ENCODE data around the gene LMF1. TPM values are rescaled to one million over a fixed set of nuclear protein-coding genes. Genes with fewer than 3 reads are reported as not detected.
A peak's percentile ranks its signal among the peaks of the same experiment; 100 is the strongest.

The LMF1 gene
- total and polyA plus RNA-seq, 2 of the 13 experiments (the other 11 are each of a cell fraction or from before 2014, with no cell fraction given) = 6.8 to 8.5 TPM

GRCh38 chr16:912684-913613 is 57.8 kb downstream of the LMF1 start (continued):
- TF ChIP-seq ZBTB37 (CRISPR knock-in tag; IDR thresholded peaks at IDR 0.05) (no peak), RFX3 (CRISPR knock-in tag; IDR thresholded peaks at IDR 0.05) (no peak), ZFP1 (CRISPR knock-in tag; IDR thresholded peaks at IDR 0.05) (0 out of 2 replicates have a peak, but pooled peaks have one; percentile 29), HMGXB3 (CRISPR knock-in tag; IDR thresholded peaks at IDR 0.05; ENCODE audit: borderline replicate concordance) (peak; percentile 84; the same call in 1 of the 2 replicates), ZNF337 (CRISPR knock-in tag; IDR thresholded peaks at IDR 0.05; ENCODE audit: borderline replicate concordance, low read depth) (peak; percentile 63; the same call in 1 of the 2 replicates), ZNF274 (CRISPR knock-in tag; IDR thresholded peaks at IDR 0.05) (peak; percentile 72; the same call in 1 of the 2 replicates), NFATC3 (CRISPR knock-in tag; IDR thresholded peaks at IDR 0.05) (no peak), AGO1 (IDR thresholded peaks at IDR 0.05; ENCODE audit: low read depth, low read length, poor library complexity, severe bottlenecking) (no peak), ZFP62 (CRISPR knock-in tag; IDR thresholded peaks at IDR 0.05) (no peak), ZNF556 (CRISPR knock-in tag; IDR thresholded peaks at IDR 0.05; ENCODE audit: borderline replicate concordance) (no peak), KMT2B (CRISPR knock-in tag; IDR thresholded peaks at IDR 0.05) (0 out of 2 replicates have a peak, but pooled peaks have one; percentile 25), STAG1 (CRISPR knock-in tag; IDR thresholded peaks at IDR 0.05) (0 out of 2 replicates have a peak, but pooled peaks have one; percentile 8), MIER2 (CRISPR knock-in tag; IDR thresholded peaks at IDR 0.05) (peak; percentile 61; the same call in 1 of the 2 replicates), ZNF776 (CRISPR knock-in tag; IDR thresholded peaks at IDR 0.05) (no peak), NCOA5 (CRISPR knock-in tag; IDR thresholded peaks at IDR 0.05) (no peak), ZNF329 (CRISPR knock-in tag; IDR thresholded peaks at IDR 0.05; ENCODE audit: low read depth) (no peak), NCOA1 (CRISPR knock-in tag; IDR thresholded peaks at IDR 0.05) (no peak), ETS1 (CRISPR knock-in tag; IDR thresholded peaks at IDR 0.05) (no peak), ZNF234 (CRISPR knock-in tag; conservative IDR thresholded peaks at IDR 0.05) (peak; percentile 82; the same call in 1 of the 2 replicates), KAT2B (IDR thresholded peaks at IDR 0.05; ENCODE audit: borderline replicate concordance, low read depth, low read length) (no peak), ZKSCAN1 (IDR thresholded peaks at IDR 0.05; ENCODE audit: low read length) (no peak), ETV6 (CRISPR knock-in tag; conservative IDR thresholded peaks at IDR 0.05) (no peak), POLR2AphosphoS5 (IDR thresholded peaks at IDR 0.05; ENCODE audit: low read depth, low read length) (no peak), ZNF773 (CRISPR knock-in tag; IDR thresholded peaks at IDR 0.05; ENCODE audit: borderline replicate concordance) (no peak), ZNF768 (CRISPR knock-in tag; IDR thresholded peaks at IDR 0.05) (no peak)

Measured in HepG2 (cell line).